Fibroblast of lung (primary cell): ENCODE data around the gene GUCA2B. TPM values are rescaled to one million over a fixed set of nuclear protein-coding genes. Genes with fewer than 3 reads are reported as not detected.

Experiments
- DNase-seq, 2 donors: peaks; one replicate each; pipeline versions ENCODE4 v3.0.0 to v3.0.0-alpha.2; 2010; ENCODE audit warnings: low read depth in 2 of 2
- H2AFZ ChIP-seq: 2 replicates; pipeline ENCODE4 v1.5.1; 2012; ENCODE audit warnings: low read length, control low read depth, inconsistent platforms
- H3K27ac ChIP-seq: 2 replicates; pipeline ENCODE4 v1.5.1; 2011; ENCODE audit warnings: low read length, control low read depth; ENCODE audit not compliant: insufficient read depth
- H3K27me3 ChIP-seq: 2 replicates; pipeline ENCODE4 v1.5.1; 2011; ENCODE audit warnings: mild to moderate bottlenecking, low read length; ENCODE audit not compliant: control insufficient read depth, insufficient read depth
- H3K36me3 ChIP-seq: 2 replicates; pipeline ENCODE4 v1.5.1; 2011; ENCODE audit warnings: low read length; ENCODE audit not compliant: control insufficient read depth, insufficient read depth
- H3K4me1 ChIP-seq: 2 replicates; pipeline ENCODE4 v1.5.1; 2011; ENCODE audit warnings: low read length; ENCODE audit not compliant: control insufficient read depth, insufficient read depth; ENCODE audit errors: extremely low read depth
- H3K4me2 ChIP-seq: 2 replicates; pipeline ENCODE4 v1.5.1; 2011; ENCODE audit warnings: low read length, control low read depth; ENCODE audit not compliant: insufficient read depth; ENCODE audit errors: extremely low read depth
- H3K4me3 ChIP-seq, 4 experiments: fragments of 200-600 bp in 1 of 4; sonication (generic) in 1 of 4; replicated peaks in 1 of 4; 2 replicates each; pipeline ENCODE4 v1.5.1; 2011 to 2016; ENCODE audit warnings: low read length in 4 of 4, low read depth in 3 of 4, mild to moderate bottlenecking in 3 of 4, control low read depth in 2 of 4, inconsistent platforms in 1 of 4, mixed read lengths in 1 of 4; ENCODE audit not compliant: insufficient read depth in 1 of 4; ENCODE audit errors: control extremely low read depth in 1 of 4
- H3K79me2 ChIP-seq: 2 replicates; pipeline ENCODE4 v1.5.1; 2012; ENCODE audit warnings: mild to moderate bottlenecking, low read length, inconsistent platforms; ENCODE audit not compliant: control insufficient read depth, insufficient read depth
- H3K9ac ChIP-seq: 2 replicates; pipeline ENCODE4 v1.5.1; 2011; ENCODE audit warnings: mild to moderate bottlenecking, low read length, control low read depth; ENCODE audit not compliant: insufficient read depth
- H3K9me3 ChIP-seq: 2 replicates; pipeline ENCODE4 v1.5.1; 2012; ENCODE audit warnings: low read depth, low read length; ENCODE audit not compliant: control insufficient read depth, insufficient read depth
- H4K20me1 ChIP-seq: 2 replicates; pipeline ENCODE4 v1.5.1; 2011; ENCODE audit warnings: low read length; ENCODE audit not compliant: control insufficient read depth, insufficient read depth; ENCODE audit errors: extremely low read depth
- CTCF ChIP-seq, 2 donors: IDR thresholded peaks in 1 of 2; conservative IDR thresholded peaks in 1 of 2; 1 replicate in 1 of 2; 2 replicates in 1 of 2; pipeline ENCODE4 v1.5.1; 2011 to 2012; ENCODE audit warnings: low read length in 2 of 2, control low read depth in 1 of 2, inconsistent platforms in 1 of 2, low read depth in 1 of 2, mild to moderate bottlenecking in 1 of 2
- EZH2 ChIP-seq: IDR thresholded peaks from 2 replicates; pipeline ENCODE4 v1.5.1; 2012; ENCODE audit warnings: low read length, control low read depth, mild to moderate bottlenecking; ENCODE audit errors: missing control alignments
- polyA plus RNA-seq, 2 donors: library from polyadenylated mRNA; depleted of rRNA in 1 of 2; stranded (reverse) in 1 of 2; unstranded in 1 of 2; fragments of >200 nt; gene quantifications; 2 replicates each; pipeline ENCODE4 v1.2.1, GENCODE V29; 2011 to 2012; ENCODE audit warnings: missing spikeins in 1 of 2
- total RNA-seq: library from RNA; depleted of rRNA; stranded (reverse); fragments of >200 nt; gene quantifications from 2 replicates; pipeline ENCODE4 v1.2.1, GENCODE V29; 2014

Gene GUCA2B
- total and polyA plus RNA-seq, 2 donors (not counting 1 experiment from before 2014, with no cell fraction given): not detected

- Histone ChIP-seq H3K4me1 (no peaks in the 10 kb centered on the region), H3K27ac (no peak overlapping the region), H3K9ac (no peak overlapping the region), H3K36me3 (no peaks in the 10 kb centered on the region), H3K27me3 (no peaks in the 10 kb centered on the region), H3K9me3 (no peaks in the 10 kb centered on the region), H2AFZ (no peak overlapping the region), H4K20me1 (no peaks in the 10 kb centered on the region), H3K4me3 (no peak overlapping the region), H3K4me2 (no peak overlapping the region), H3K79me2 (no peaks in the 10 kb centered on the region)
- TF ChIP-seq CTCF (conservative IDR thresholded peaks at IDR 0.05 in 1 of 2, IDR thresholded peaks at IDR 0.05 in 1 of 2; ENCODE audit: low read depth in 1 of 2, low read length in 2 of 2) (no peak), EZH2 (no peak)
- no peak for DNase-seq
Observed at GRCh38 chr1:42162181-42162580, 9.0 kb downstream of the GUCA2B start.

GRCh38 chr1:42163114-42163513 is 9.9 kb downstream of the GUCA2B start:
- DNase-seq: no peak
- no peak overlapping the region for H3K27ac ChIP-seq
- TF ChIP-seq EZH2 (no peak), CTCF (conservative IDR thresholded peaks at IDR 0.05 in 1 of 2, IDR thresholded peaks at IDR 0.05 in 1 of 2; ENCODE audit: low read depth in 1 of 2, low read length in 2 of 2) (no peak)

GRCh38 chr1:42163536-42164503 is 10.6 kb downstream of the GUCA2B start:
- no peak overlapping the region for H3K4me3 ChIP-seq
- H3K9me3 ChIP-seq: no peaks in the 10 kb centered on the region
- H2AFZ ChIP-seq: no peak overlapping the region
- H3K4me1 ChIP-seq: no peaks in the 10 kb centered on the region
- H4K20me1 ChIP-seq: no peaks in the 10 kb centered on the region
- H3K79me2 ChIP-seq: no peaks in the 10 kb centered on the region
- DNase-seq: no peak
- no peak overlapping the region for H3K27ac ChIP-seq
- H3K36me3 ChIP-seq: no peaks in the 10 kb centered on the region
- no peak for TF ChIP-seq EZH2
- TF ChIP-seq CTCF (conservative IDR thresholded peaks at IDR 0.05 in 1 of 2, IDR thresholded peaks at IDR 0.05 in 1 of 2; ENCODE audit: low read depth in 1 of 2, low read length in 2 of 2): no peak
- no peak overlapping the region for H3K9ac ChIP-seq
- no peaks in the 10 kb centered on the region for H3K27me3 ChIP-seq
- no peak overlapping the region for H3K4me2 ChIP-seq

More at GRCh38 chr1:42163114-42163513, 9.9 kb downstream of the GUCA2B start:
- Histone ChIP-seq H3K4me2 (no peak overlapping the region), H3K4me1 (no peaks in the 10 kb centered on the region), H3K9me3 (no peaks in the 10 kb centered on the region), H4K20me1 (no peaks in the 10 kb centered on the region), H3K79me2 (no peaks in the 10 kb centered on the region), H2AFZ (no peak overlapping the region), H3K27me3 (no peaks in the 10 kb centered on the region), H3K4me3 (no peak overlapping the region), H3K36me3 (no peaks in the 10 kb centered on the region), H3K9ac (no peak overlapping the region)
